Left kidney (tissue), 2 donors: ENCODE data around the gene PPP2R5C. TPM values are rescaled to one million over a fixed set of nuclear protein-coding genes. Genes with fewer than 3 reads are reported as not detected.
"Not testable (repeated sequence)": the region's sequence is repeated elsewhere in the genome, so short reads cannot be mapped to it uniquely, and the experiment has no call there.

Source experiments
- DNase-seq: peaks from one replicate; pipeline ENCODE4 v3.0.0-alpha.2; 2013
- polyA plus RNA-seq: library from polyadenylated mRNA; unstranded; fragments of 120-200 nt; gene quantifications from one replicate; pipeline ENCODE4 v1.2.1, GENCODE V29; 2013; ENCODE audit not compliant: insufficient read length

PPP2R5C gene
- polyA plus RNA-seq, 1 donor: 116 TPM

GRCh38 chr14:101780887-101781239, 19.4 kb downstream of the PPP2R5C start:
- DNase-seq: no peak

GRCh38 chr14:101781240-101782061, 19.9 kb downstream of the PPP2R5C start:
- DNase-seq: no peak

GRCh38 chr14:101783260-101784016, 21.9 kb downstream of the PPP2R5C start:
- DNase-seq: no peak

- no peak for DNase-seq
Measured at GRCh38 chr14:101784631-101785030, 23.1 kb downstream of the PPP2R5C start.

- DNase-seq: no peak
Measured at GRCh38 chr14:101788016-101788635, 26.6 kb downstream of the PPP2R5C start.

GRCh38 chr14:101789222-101789621, 27.7 kb downstream of the PPP2R5C start:
- DNase-seq: no peak

- DNase-seq: no peak
Measured at GRCh38 chr14:101790232-101790631, 28.7 kb downstream of the PPP2R5C start.

GRCh38 chr14:101791919-101792572, 30.5 kb downstream of the PPP2R5C start:
- no peak for DNase-seq

- no peak for DNase-seq
Measured at GRCh38 chr14:101796016-101796415, 34.5 kb downstream of the PPP2R5C start.

- no peak for DNase-seq
Measured at GRCh38 chr14:101796479-101796878, 35.0 kb downstream of the PPP2R5C start.

- no peak for DNase-seq
Measured at GRCh38 chr14:101797856-101798255, 36.3 kb downstream of the PPP2R5C start.

GRCh38 chr14:101804373-101804772, 42.9 kb downstream of the PPP2R5C start:
- DNase-seq: not testable (repeated sequence)

- DNase-seq: not testable (repeated sequence)
Measured at GRCh38 chr14:101806252-101806651, 44.7 kb downstream of the PPP2R5C start.

GRCh38 chr14:101808020-101808641, 46.6 kb downstream of the PPP2R5C start:
- no peak for DNase-seq

- no peak for DNase-seq
Measured at GRCh38 chr14:101808894-101809670, 47.6 kb downstream of the PPP2R5C start.

- DNase-seq: peak; percentile 95
Measured at GRCh38 chr14:101809671-101810514, 48.4 kb downstream of the PPP2R5C start.

- no peak for DNase-seq
Measured at GRCh38 chr14:101810897-101811621, 49.5 kb downstream of the PPP2R5C start.

GRCh38 chr14:101812071-101812470, 50.6 kb downstream of the PPP2R5C start:
- no peak for DNase-seq

GRCh38 chr14:101813171-101813759, 51.8 kb downstream of the PPP2R5C start:
- no peak for DNase-seq
